Measurements from ENCODE around the gene EML3. TPM values are rescaled to one million over a fixed set of nuclear protein-coding genes. Genes with fewer than 3 reads are reported as not detected.
A peak's percentile ranks its signal among the peaks of the same experiment; 100 is the strongest.

The EML3 gene
- total and polyA plus RNA-seq, 2 of the 13 experiments (the other 11 are each of a cell fraction or from before 2014, with no cell fraction given), result 10.6 to 12.3 TPM

DNA sequence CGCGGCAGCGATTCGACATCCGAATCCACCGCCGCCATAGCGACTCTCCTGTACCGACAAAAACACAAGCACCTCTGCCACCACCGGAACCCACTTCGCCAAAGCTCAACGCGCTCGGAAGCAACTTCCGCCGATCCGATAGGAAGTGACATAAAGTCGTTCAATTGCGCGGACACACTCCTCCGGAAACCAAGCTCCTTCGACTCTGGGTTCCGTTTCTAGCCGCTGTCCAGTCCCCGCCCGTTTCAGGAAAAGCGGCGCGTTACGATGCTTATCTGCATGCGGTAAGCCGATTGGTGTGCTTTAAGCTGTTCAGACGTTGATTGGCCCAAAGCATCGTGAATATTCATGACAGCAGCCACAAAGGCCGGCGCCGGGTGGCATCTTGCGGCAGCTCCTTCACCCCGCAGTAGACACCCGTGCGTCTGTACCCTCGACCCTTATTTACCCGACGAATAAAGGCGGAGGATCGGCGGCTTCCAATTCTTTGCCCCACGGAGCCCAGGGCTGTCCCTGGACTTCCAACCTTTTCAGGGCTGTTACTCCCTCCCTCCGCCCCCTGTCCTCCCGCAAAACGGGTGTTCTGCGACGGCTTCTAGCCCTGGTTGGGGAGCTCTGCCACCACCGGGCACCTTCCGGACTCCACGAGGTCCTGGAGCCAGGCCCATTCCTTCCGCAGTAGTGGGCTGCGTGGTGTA, 21.0 kb downstream of the EML3 start, which contains the start of gene TUT1 (continued):
- TF ChIP-seq, protein P1, sequence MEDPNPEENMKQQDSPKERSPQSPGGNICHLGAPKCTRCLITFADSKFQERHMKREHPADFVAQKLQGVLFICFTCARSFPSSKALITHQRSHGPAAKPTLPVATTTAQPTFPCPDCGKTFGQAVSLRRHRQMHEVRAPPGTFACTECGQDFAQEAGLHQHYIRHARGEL (CRISPR knock-in tag; IDR thresholded peaks at IDR 0.05), result no peak
- no peak for TF ChIP-seq ZNF44 (CRISPR knock-in tag; IDR thresholded peaks at IDR 0.05)
- TF ChIP-seq, protein P2, sequence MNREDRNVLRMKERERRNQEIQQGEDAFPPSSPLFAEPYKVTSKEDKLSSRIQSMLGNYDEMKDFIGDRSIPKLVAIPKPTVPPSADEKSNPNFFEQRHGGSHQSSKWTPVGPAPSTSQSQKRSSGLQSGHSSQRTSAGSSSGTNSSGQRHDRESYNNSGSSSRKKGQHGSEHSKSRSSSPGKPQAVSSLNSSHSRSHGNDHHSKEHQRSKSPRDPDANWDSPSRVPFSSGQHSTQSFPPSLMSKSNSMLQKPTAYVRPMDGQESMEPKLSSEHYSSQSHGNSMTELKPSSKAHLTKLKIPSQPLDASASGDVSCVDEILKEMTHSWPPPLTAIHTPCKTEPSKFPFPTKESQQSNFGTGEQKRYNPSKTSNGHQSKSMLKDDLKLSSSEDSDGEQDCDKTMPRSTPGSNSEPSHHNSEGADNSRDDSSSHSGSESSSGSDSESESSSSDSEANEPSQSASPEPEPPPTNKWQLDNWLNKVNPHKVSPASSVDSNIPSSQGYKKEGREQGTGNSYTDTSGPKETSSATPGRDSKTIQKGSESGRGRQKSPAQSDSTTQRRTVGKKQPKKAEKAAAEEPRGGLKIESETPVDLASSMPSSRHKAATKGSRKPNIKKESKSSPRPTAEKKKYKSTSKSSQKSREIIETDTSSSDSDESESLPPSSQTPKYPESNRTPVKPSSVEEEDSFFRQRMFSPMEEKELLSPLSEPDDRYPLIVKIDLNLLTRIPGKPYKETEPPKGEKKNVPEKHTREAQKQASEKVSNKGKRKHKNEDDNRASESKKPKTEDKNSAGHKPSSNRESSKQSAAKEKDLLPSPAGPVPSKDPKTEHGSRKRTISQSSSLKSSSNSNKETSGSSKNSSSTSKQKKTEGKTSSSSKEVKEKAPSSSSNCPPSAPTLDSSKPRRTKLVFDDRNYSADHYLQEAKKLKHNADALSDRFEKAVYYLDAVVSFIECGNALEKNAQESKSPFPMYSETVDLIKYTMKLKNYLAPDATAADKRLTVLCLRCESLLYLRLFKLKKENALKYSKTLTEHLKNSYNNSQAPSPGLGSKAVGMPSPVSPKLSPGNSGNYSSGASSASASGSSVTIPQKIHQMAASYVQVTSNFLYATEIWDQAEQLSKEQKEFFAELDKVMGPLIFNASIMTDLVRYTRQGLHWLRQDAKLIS (CRISPR knock-in tag; IDR thresholded peaks at IDR 0.05), result no peak
- peak; percentile 97 for TF ChIP-seq GATAD1 (CRISPR knock-in tag; IDR thresholded peaks at IDR 0.05)
- peak; percentile 88 for TF ChIP-seq MXD4 (CRISPR knock-in tag; IDR thresholded peaks at IDR 0.05)
- peak; percentile 95 for TF ChIP-seq SPEN (CRISPR knock-in tag; IDR thresholded peaks at IDR 0.05; ENCODE audit: low read depth)
- TF ChIP-seq EHMT2 (IDR thresholded peaks at IDR 0.05; ENCODE audit: borderline replicate concordance, low read depth, low read length), result no peak; the same call in 1 of the 2 replicates
- TF ChIP-seq ZFP36L1 (CRISPR knock-in tag; IDR thresholded peaks at IDR 0.05), result peak; percentile 62; the same call in 1 of the 2 replicates
- TF ChIP-seq, protein P3, sequence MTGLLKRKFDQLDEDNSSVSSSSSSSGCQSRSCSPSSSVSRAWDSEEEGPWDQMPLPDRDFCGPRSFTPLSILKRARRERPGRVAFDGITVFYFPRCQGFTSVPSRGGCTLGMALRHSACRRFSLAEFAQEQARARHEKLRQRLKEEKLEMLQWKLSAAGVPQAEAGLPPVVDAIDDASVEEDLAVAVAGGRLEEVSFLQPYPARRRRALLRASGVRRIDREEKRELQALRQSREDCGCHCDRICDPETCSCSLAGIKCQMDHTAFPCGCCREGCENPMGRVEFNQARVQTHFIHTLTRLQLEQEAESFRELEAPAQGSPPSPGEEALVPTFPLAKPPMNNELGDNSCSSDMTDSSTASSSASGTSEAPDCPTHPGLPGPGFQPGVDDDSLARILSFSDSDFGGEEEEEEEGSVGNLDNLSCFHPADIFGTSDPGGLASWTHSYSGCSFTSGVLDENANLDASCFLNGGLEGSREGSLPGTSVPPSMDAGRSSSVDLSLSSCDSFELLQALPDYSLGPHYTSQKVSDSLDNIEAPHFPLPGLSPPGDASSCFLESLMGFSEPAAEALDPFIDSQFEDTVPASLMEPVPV (CRISPR knock-in tag; IDR thresholded peaks at IDR 0.05), result peak; percentile 79
- TF ChIP-seq IRF2 (CRISPR knock-in tag; IDR thresholded peaks at IDR 0.05), result peak; percentile 95
- TF ChIP-seq, protein P4, sequence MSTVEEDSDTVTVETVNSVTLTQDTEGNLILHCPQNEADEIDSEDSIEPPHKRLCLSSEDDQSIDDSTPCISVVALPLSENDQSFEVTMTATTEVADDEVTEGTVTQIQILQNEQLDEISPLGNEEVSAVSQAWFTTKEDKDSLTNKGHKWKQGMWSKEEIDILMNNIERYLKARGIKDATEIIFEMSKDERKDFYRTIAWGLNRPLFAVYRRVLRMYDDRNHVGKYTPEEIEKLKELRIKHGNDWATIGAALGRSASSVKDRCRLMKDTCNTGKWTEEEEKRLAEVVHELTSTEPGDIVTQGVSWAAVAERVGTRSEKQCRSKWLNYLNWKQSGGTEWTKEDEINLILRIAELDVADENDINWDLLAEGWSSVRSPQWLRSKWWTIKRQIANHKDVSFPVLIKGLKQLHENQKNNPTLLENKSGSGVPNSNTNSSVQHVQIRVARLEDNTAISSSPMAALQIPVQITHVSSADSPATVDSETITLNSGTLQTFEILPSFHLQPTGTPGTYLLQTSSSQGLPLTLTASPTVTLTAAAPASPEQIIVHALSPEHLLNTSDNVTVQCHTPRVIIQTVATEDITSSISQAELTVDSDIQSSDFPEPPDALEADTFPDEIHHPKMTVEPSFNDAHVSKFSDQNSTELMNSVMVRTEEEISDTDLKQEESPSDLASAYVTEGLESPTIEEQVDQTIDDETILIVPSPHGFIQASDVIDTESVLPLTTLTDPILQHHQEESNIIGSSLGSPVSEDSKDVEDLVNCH (CRISPR knock-in tag; IDR thresholded peaks at IDR 0.05), result no peak
- TF ChIP-seq, protein P5, sequence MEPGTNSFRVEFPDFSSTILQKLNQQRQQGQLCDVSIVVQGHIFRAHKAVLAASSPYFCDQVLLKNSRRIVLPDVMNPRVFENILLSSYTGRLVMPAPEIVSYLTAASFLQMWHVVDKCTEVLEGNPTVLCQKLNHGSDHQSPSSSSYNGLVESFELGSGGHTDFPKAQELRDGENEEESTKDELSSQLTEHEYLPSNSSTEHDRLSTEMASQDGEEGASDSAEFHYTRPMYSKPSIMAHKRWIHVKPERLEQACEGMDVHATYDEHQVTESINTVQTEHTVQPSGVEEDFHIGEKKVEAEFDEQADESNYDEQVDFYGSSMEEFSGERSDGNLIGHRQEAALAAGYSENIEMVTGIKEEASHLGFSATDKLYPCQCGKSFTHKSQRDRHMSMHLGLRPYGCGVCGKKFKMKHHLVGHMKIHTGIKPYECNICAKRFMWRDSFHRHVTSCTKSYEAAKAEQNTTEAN (CRISPR knock-in tag; conservative IDR thresholded peaks at IDR 0.05), result 0 out of 2 replicates have a peak, but pooled peaks have one; percentile 16
- TF ChIP-seq NRL (CRISPR knock-in tag; IDR thresholded peaks at IDR 0.05; ENCODE audit: borderline replicate concordance), result peak; percentile 1; the same call in 1 of the 2 replicates
- 0 out of 2 replicates have a peak, but pooled peaks have one; percentile 15 for TF ChIP-seq ZNF773 (CRISPR knock-in tag; IDR thresholded peaks at IDR 0.05; ENCODE audit: borderline replicate concordance)
- no peak for TF ChIP-seq NCOA1 (CRISPR knock-in tag; IDR thresholded peaks at IDR 0.05)
- 0 out of 2 replicates have a peak, but pooled peaks have one; percentile 76 for TF ChIP-seq SP140L (CRISPR knock-in tag; IDR thresholded peaks at IDR 0.05; ENCODE audit: borderline replicate concordance)
- no peak for TF ChIP-seq PAWR (CRISPR knock-in tag; IDR thresholded peaks at IDR 0.05; ENCODE audit: borderline replicate concordance)
- TF ChIP-seq MYC (CRISPR knock-in tag; IDR thresholded peaks at IDR 0.05; ENCODE audit: borderline replicate concordance), result peak; percentile 86

Measured in HepG2 (cell line).